HG03196 (cell line): Measurements from ENCODE around the gene UBE2E2.

ENCODE experiments used
- ATAC-seq: cut with Tn5 transposase; IDR thresholded peaks from one replicate; pipeline ENCODE4 v1.9.1; 2021; ENCODE audit not compliant: unreplicated experiment

Gene UBE2E2

GRCh38 chr3:23192816-23193215 lies 10.3 kb upstream of the UBE2E2 start:
- ATAC-seq = no peak

GRCh38 chr3:23193831-23194230 lies 9.3 kb upstream of the UBE2E2 start:
- no peak for ATAC-seq

DNA sequence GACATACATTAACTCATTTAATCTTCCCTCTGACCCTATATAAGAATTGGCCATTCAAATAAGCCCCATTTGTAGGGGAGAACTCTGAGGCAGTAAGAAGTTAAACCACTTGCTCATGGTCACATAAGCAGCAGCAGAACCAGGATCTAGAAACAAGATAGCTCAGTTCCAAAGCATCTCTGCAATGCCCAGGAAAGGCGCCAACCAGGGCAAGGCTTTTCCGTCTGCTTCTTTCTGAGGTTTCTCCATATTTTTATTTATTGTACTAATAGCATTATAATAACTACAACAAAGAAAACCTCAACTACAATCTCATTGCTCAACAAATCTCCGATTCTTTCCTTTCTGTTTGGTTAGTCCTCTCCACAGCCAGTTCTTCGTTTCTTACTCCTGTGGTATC lies 4.3 kb upstream of the UBE2E2 start:
- ATAC-seq = no peak

GRCh38 chr3:23199649-23200048 lies 3.5 kb upstream of the UBE2E2 start:
- no peak for ATAC-seq

DNA sequence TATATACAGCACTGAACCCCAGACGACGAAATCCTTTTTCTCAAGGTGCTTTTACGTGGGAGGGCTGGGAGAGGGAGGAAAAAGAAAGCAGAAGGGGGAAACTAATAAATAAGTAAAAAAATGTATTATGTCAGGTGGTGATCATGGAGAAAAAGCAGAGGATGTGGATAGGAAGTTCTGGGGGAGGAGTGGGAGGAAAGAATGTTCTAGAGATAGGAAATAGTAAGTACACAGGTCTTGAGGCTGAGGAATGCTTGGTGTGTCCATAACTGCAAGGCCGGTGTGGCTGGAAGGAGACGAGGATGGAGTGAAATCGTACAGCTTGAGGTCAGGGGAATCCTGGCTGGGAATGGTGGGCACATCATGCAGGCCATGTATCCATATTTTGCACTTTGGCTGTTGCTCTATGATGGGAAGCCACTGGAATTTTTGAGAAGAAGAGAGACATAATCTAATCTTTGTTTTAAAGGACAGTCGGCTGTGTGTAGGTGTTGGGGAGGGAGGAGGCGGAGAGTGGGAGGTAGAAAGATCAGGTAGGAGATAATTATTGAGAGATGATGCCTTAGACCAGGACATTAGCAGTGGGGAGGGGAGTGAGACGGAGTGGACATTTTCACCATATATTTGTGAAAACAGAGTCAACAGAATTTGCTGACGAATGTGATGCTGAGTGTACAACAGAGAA lies 1.8 kb upstream of the UBE2E2 start:
- no peak for ATAC-seq

- peak; percentile 32 for ATAC-seq
Measured at GRCh38 chr3:23202203-23202920, 765 bp upstream of the UBE2E2 start.

- no peak for ATAC-seq
Measured at GRCh38 chr3:23203708-23204330, 692 bp downstream of the UBE2E2 start.

- ATAC-seq = no peak
Measured at GRCh38 chr3:23206366-23206765, 3.2 kb downstream of the UBE2E2 start.

- no peak for ATAC-seq
Measured at GRCh38 chr3:23209103-23209502, 6.0 kb downstream of the UBE2E2 start.

DNA sequence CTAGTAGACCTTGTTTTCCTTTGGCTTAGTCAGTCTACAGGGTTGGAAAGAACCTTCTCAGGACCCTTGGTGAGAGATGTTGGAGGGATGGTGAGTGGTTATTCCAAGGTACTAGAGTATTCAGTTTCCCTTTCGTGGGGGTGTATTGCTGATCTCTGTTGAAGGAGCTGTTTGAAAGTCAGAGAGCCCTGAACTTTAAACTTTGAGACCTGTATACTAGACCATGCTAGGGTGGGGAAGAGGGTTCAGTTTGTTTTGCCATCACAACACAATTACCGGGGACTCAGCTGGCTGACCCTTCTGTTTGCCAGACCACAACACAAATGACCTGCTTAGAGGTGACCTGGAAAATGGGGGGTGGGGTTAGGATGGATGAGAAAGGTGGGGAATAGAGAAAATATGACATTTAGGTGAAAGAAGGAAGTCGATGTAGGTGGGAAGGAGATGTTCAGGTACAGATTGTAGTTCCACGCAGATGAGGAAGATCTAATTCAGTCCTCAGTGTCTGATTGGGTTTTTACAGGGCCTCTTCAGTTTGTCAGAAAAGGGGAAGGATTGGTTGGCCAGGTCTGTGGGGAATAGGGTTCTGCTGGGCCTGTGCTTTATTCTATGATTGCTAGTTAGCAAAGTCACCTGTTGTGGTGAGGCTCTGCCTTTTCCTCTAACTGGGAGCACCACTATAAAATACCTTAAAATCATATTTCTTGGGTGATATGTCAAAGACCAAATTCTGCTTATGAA lies 6.8 kb downstream of the UBE2E2 start:
- no peak for ATAC-seq

DNA sequence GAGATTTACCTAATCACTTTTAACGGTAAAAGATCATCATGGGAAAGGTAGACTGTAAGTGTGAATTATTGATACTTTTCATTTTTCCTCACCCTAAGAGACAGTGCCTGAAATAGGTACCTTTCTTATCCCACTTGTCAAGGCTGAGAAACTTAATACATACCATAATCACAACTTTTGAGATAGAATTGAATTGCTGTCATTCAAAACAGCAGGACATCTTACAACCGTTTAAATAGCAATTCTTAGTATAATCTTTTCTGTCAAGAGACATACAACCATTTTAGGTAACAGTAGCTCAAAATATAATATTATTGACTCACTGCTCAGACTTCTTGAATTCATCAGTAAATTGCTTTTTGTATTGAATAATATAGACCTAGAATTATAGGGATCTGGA lies 10.7 kb downstream of the UBE2E2 start:
- ATAC-seq = no peak

GRCh38 chr3:23217872-23218554 lies 14.9 kb downstream of the UBE2E2 start:
- ATAC-seq = no peak

DNA sequence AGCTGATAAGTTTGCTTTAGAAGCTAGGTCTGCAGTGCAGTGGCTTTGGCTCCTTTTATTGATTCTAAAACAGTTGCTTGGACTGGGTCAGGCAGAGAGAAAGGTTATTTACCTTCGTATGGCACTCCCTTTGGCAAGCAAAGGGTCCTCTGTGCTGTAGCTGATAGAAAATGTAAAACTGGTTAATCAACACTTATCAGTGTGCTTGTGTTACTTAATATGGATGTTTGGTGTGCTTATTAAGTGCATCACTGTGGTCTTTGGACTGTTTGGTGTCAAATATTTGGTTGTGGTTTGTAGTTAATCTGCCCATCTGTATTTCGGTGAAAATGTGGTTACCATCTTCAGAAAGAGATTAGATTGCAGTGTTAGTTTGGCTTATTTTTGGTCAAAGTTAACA lies 16.0 kb downstream of the UBE2E2 start:
- ATAC-seq = peak; percentile 48

GRCh38 chr3:23219552-23219951 lies 16.4 kb downstream of the UBE2E2 start:
- peak; percentile 36 for ATAC-seq

- ATAC-seq = no peak
Measured at GRCh38 chr3:23221136-23221535, 18.0 kb downstream of the UBE2E2 start.

DNA sequence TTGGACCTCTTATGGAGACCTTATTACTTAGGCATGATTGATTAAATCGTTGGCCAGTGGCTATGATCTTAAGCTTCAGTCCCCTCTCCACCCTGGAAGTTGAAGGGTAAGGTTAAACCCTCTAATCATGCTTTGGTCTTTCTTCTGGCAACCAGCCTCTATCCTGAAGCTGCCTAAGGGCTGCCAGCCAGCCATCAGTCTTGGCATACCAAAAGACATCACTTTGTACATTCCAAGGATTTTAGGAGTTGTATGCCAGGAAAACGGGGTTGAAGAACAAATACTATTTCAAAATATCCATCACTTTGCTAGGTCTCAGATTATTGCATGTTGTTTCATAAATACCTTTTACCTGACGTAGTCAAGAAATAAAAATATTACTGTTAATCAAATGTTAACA lies 28.9 kb downstream of the UBE2E2 start:
- ATAC-seq = no peak

- no peak for ATAC-seq
Measured at GRCh38 chr3:23232854-23233253, 29.7 kb downstream of the UBE2E2 start.

DNA sequence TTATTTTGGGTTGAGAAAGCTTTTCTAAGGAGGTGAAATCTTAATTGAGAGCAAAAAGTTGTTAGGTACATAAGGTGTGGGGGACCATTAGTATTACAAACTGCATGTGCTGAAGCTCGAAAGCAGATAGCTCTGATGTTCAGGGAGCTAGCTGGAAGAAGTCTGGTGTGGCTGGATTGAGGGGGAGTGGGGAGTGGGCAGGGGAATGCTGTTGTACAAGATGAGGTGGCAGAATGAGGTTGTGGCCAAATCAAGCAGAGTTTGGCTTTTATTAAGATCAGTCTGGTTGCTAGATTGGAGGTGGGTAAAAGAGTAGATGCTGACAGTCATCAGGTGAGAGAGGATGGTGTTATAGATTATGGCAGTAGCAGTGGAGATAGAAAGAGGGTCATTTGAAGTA lies 32.1 kb downstream of the UBE2E2 start:
- ATAC-seq = no peak

DNA sequence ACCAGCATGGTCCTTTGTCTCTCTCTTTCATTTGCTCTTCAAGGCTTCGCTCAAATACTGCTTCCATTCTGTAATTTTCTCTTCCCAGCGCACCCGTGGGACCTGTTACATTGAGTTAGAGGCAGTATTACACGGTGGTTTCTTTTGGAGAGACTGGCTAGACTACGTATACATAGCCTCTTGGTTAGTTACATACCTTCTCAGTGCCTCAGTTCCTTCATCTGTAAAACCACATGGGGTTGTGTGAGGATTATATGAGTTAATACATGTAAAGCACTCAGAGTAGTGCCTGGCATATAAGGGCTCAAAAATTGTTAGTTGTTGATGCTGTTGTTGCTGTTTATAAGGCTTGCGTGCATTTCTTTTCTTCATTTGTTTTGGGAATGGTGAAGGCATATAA lies 33.8 kb downstream of the UBE2E2 start:
- ATAC-seq = no peak

GRCh38 chr3:23238156-23238555 lies 35.0 kb downstream of the UBE2E2 start:
- no peak for ATAC-seq

- no peak for ATAC-seq
Measured at GRCh38 chr3:23238578-23238977, 35.5 kb downstream of the UBE2E2 start.
